Left ventricle myocardium inferior (tissue), 1 donor: ENCODE measurements around the gene PHF12. TPM values are rescaled to one million over a fixed set of nuclear protein-coding genes. Genes with fewer than 3 reads are reported as not detected.
"Not testable (repeated sequence)": the region's sequence is repeated elsewhere in the genome, so short reads cannot be mapped to it uniquely, and the experiment has no call there.

Experiments used
- DNase-seq: peaks from one replicate; pipeline ENCODE4 v3.0.0-alpha.2; 2020
- H3K27ac ChIP-seq: fragments of 200-600 bp; replicated peaks from 2 replicates; pipeline ENCODE4 v1.8.0; 2021
- H3K27me3 ChIP-seq: fragments of 200-600 bp; 2 replicates; pipeline ENCODE4 v1.8.0; 2021; ENCODE audit warnings: low read depth
- H3K36me3 ChIP-seq: fragments of 200-600 bp; 2 replicates; pipeline ENCODE4 v1.8.0; 2021
- H3K4me1 ChIP-seq: fragments of 200-600 bp; 2 replicates; pipeline ENCODE4 v1.8.0; 2021
- H3K4me3 ChIP-seq: fragments of 200-600 bp; 2 replicates; pipeline ENCODE4 v1.8.0; 2021; ENCODE audit warnings: mild to moderate bottlenecking, moderate library complexity
- H3K9me3 ChIP-seq: fragments of 200-600 bp; replicated peaks from 2 replicates; pipeline ENCODE4 v1.8.0; 2021
- intact Hi-C: fragments of 100-400 bp; cut with micrococcal nuclease; formaldehyde crosslinking; loops from one replicate; pipeline ENCODE4 v1.11.0; 2022
- total RNA-seq: library from RNA; stranded (reverse); fragmentation: NEBNext Ultra II Directional; extraction: Animal tissue kit (Norgen Biotek cat#: 25700); gene quantifications from one replicate; pipeline ENCODE4 v1.2.1, GENCODE V29; 2021
- TF ChIP-seq, protein P1 (sequence below): fragments of 200-600 bp; IDR thresholded peaks from 2 replicates; pipeline ENCODE4 v1.8.0; 2021; ENCODE audit warnings: antibody characterized with exemption, mild to moderate bottlenecking, borderline replicate concordance
- donor health status: DM: no; HTN: yes; CAD: no; lungs with severe emphysema.

Gene PHF12
- total RNA-seq, 1 donor from 2014 or later: 17.2 TPM

DNA sequence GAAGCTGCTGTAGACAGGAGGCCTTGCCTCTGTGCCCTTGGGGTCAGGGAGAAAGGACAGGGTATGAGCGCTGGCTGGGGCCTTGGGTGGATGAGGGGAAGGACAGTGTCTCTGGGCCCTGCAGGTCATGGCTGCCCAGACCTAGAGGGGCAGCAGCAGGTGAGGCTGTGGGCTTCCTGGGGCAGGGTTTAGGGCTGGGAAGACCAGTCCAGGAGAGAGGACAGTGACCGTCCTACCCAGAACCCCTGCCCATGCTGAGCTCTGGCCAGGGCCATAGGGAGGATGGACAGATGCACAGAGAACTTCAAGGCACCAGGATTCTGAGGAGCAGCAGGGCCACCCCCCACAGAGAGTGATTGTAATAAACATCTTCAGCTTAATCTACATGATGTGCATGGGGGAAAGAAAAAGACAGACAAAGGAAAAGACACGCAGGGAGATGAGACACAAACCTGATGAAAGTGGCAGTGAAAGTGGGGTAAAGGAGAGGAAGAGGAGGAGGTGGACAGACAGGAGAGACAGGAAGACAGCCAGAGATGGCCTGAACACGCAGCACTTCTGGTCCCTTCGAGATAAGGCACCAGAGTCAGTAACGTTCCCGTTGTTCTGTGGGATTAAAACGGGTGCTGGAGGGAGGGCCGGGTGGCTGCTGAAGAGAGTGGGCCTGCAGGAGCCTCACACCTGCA, 71.3 kb downstream of the PHF12 start:
- intact Hi-C loops: no loop called here

GRCh38 chr17:28878981-28879380, 72.3 kb downstream of the PHF12 start:
- H3K9me3 ChIP-seq: no peaks in the 10 kb centered on the region
- no peaks in the 10 kb centered on the region for H3K27me3 ChIP-seq
- peaks cover 53% of the 10 kb centered on the region for H3K36me3 ChIP-seq
- TF ChIP-seq, protein P1, sequence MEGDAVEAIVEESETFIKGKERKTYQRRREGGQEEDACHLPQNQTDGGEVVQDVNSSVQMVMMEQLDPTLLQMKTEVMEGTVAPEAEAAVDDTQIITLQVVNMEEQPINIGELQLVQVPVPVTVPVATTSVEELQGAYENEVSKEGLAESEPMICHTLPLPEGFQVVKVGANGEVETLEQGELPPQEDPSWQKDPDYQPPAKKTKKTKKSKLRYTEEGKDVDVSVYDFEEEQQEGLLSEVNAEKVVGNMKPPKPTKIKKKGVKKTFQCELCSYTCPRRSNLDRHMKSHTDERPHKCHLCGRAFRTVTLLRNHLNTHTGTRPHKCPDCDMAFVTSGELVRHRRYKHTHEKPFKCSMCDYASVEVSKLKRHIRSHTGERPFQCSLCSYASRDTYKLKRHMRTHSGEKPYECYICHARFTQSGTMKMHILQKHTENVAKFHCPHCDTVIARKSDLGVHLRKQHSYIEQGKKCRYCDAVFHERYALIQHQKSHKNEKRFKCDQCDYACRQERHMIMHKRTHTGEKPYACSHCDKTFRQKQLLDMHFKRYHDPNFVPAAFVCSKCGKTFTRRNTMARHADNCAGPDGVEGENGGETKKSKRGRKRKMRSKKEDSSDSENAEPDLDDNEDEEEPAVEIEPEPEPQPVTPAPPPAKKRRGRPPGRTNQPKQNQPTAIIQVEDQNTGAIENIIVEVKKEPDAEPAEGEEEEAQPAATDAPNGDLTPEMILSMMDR: no peak
- peaks cover 7% of the 10 kb centered on the region for H3K4me1 ChIP-seq
- DNase-seq: no peak
- intact Hi-C loops: no loop called here
- no peak overlapping the region for H3K27ac ChIP-seq
- H3K4me3 ChIP-seq: no peak overlapping the region

More for the DNA sequence above, 71.3 kb downstream of the PHF12 start:
- no peak overlapping the region for H3K4me3 ChIP-seq
- TF ChIP-seq, protein P1: no peak
- H3K36me3 ChIP-seq: peaks cover 62% of the 10 kb centered on the region
- peaks cover 13% of the 10 kb centered on the region for H3K4me1 ChIP-seq
- no peaks in the 10 kb centered on the region for H3K9me3 ChIP-seq
- no peak overlapping the region for H3K27ac ChIP-seq
- H3K27me3 ChIP-seq: no peaks in the 10 kb centered on the region
- no peak for DNase-seq

GRCh38 chr17:28878158-28878910, 73.0 kb downstream of the PHF12 start:
- intact Hi-C loops: no loop called here
- H3K36me3 ChIP-seq: peaks cover 48% of the 10 kb centered on the region

DNA sequence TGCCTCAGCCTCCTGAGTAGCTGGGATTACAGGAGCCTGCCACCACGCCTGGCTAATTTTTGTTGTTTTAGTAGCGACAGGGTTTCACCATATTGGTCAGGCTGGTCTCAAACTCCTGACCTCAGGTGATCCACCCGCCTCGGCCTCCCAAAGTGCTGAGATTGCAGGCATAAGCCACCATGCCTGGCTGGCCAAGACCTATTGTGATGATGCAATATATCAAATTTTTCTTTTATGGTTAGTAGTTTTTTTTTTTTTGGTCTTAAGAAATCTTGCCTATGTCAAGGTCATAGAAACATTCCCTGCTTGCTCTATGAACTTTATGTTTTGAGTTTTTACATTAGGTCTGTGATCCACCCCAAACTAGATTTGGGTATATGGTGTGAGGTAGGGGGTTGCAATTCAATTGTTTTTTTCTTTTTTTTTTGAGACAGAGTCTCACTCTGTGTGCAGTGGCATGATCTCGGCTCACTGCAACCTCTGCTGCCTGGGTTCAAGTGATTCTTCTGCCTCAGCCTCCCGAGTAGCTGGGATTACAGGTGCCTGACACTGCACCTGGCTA, 74.1 kb downstream of the PHF12 start:
- H3K27me3 ChIP-seq, H3K4me1 ChIP-seq, H3K4me3 ChIP-seq, DNase-seq, H3K27ac ChIP-seq, H3K9me3 ChIP-seq, intact Hi-C loops: not testable (repeated sequence)
- H3K36me3 ChIP-seq: peaks cover 37% of the 10 kb centered on the region

More at GRCh38 chr17:28878158-28878910, 73.0 kb downstream of the PHF12 start:
- TF ChIP-seq, protein P1: no peak
- Histone ChIP-seq H3K27me3 (no peaks in the 10 kb centered on the region), H3K4me3 (no peak overlapping the region), H3K4me1 (peaks cover 7% of the 10 kb centered on the region), H3K9me3 (no peaks in the 10 kb centered on the region), H3K27ac (no peak overlapping the region)
- DNase-seq: no peak

- no peaks in the 10 kb centered on the region for H3K9me3 ChIP-seq
- intact Hi-C loops: no loop called here
- peaks cover 7% of the 10 kb centered on the region for H3K4me1 ChIP-seq
- H3K27ac ChIP-seq: no peak overlapping the region
- peaks cover 24% of the 10 kb centered on the region for H3K36me3 ChIP-seq
- no peak for DNase-seq
- H3K4me3 ChIP-seq: no peak overlapping the region
- H3K27me3 ChIP-seq: no peaks in the 10 kb centered on the region
- TF ChIP-seq, protein P1: no peak
Measured at GRCh38 chr17:28875848-28876550, 75.3 kb downstream of the PHF12 start.
